ENCODE results near the gene MXD3. TPM values are rescaled to one million over a fixed set of nuclear protein-coding genes. Genes with fewer than 3 reads are reported as not detected.
"Not testable (repeated sequence)": the region's sequence is repeated elsewhere in the genome, so short reads cannot be mapped to it uniquely, and the experiment has no call there.

The MXD3 gene
- total RNA-seq, 1 experiment from 2014 or later: 43.1 TPM

- DNase-seq (ENCODE audit: low read depth): no peak
These were observed 32.1 kb upstream of the MXD3 start for GRCh38 chr5:177343777-177344176.

- not testable (repeated sequence) for DNase-seq (ENCODE audit: low read depth)
These were observed 31.3 kb upstream of the MXD3 start for GRCh38 chr5:177343000-177343399.

- no peak for DNase-seq (ENCODE audit: low read depth)
These were observed 27.5 kb upstream of the MXD3 start for GRCh38 chr5:177339107-177339638.

GRCh38 chr5:177338251-177339106, 26.8 kb upstream of the MXD3 start:
- no peak for DNase-seq (ENCODE audit: low read depth)

- no peak for DNase-seq (ENCODE audit: low read depth)
These were observed 25.2 kb upstream of the MXD3 start for GRCh38 chr5:177336603-177337494.

- peak; percentile 51 for DNase-seq (ENCODE audit: low read depth)
These were observed 24.4 kb upstream of the MXD3 start for GRCh38 chr5:177336112-177336511.

GRCh38 chr5:177335701-177336065, 24.0 kb upstream of the MXD3 start:
- DNase-seq (ENCODE audit: low read depth): no peak

GRCh38 chr5:177334781-177335700, 23.3 kb upstream of the MXD3 start:
- no peak for DNase-seq (ENCODE audit: low read depth)

GRCh38 chr5:177334155-177334551, 22.5 kb upstream of the MXD3 start:
- DNase-seq (ENCODE audit: low read depth): no peak

- DNase-seq (ENCODE audit: low read depth): no peak
These were observed 21.9 kb upstream of the MXD3 start for GRCh38 chr5:177333420-177334154.

- DNase-seq (ENCODE audit: low read depth): no peak
These were observed 21.2 kb upstream of the MXD3 start for GRCh38 chr5:177332896-177333260.

- no peak for DNase-seq (ENCODE audit: low read depth)
These were observed 20.6 kb upstream of the MXD3 start for GRCh38 chr5:177332031-177332895.

GRCh38 chr5:177330991-177331842, 19.5 kb upstream of the MXD3 start:
- DNase-seq (ENCODE audit: low read depth): no peak

- DNase-seq (ENCODE audit: low read depth): no peak
These were observed 18.2 kb upstream of the MXD3 start for GRCh38 chr5:177329883-177330282.

- DNase-seq (ENCODE audit: low read depth): no peak
These were observed 17.0 kb upstream of the MXD3 start for GRCh38 chr5:177328545-177329231.

- DNase-seq (ENCODE audit: low read depth): peak; percentile 92
These were observed 16.1 kb upstream of the MXD3 start for GRCh38 chr5:177327539-177328522.

- DNase-seq (ENCODE audit: low read depth): no peak
These were observed 14.2 kb upstream of the MXD3 start for GRCh38 chr5:177325868-177326381.
